ENCODE data around the gene CTDSPL.
"Not testable (repeated sequence)": the region's sequence is repeated elsewhere in the genome, so short reads cannot be mapped to it uniquely, and the experiment has no call there.

Gene CTDSPL

GRCh38 chr3:38026856-38027255 lies 165.2 kb downstream of the CTDSPL start:
- no peak for DNase-seq

- no peak for DNase-seq
Measured at GRCh38 chr3:38027466-38028465, 166.1 kb downstream of the CTDSPL start.

- no peak for DNase-seq
Measured at GRCh38 chr3:38028621-38029361, 167.1 kb downstream of the CTDSPL start.

GRCh38 chr3:38029400-38030125 lies 167.9 kb downstream of the CTDSPL start, which contains the start of gene PLCD1:
PLCD1 (minus strand) TSS chr3:38029642; CDS start chr3:38029539, 103 bp downstream.
- peak in 1 of 2 experiments; percentile 41 for DNase-seq

GRCh38 chr3:38030126-38031021 lies 168.7 kb downstream of the CTDSPL start:
- DNase-seq: no peak

GRCh38 chr3:38031022-38031994 lies 169.6 kb downstream of the CTDSPL start:
- DNase-seq: peak; percentile 46 to 61

GRCh38 chr3:38032328-38032865 lies 170.7 kb downstream of the CTDSPL start:
- no peak for DNase-seq

GRCh38 chr3:38033586-38033985 lies 171.9 kb downstream of the CTDSPL start:
- not testable (repeated sequence) for DNase-seq

All from activated T-cell treated with anti-CD3 and anti-CD28 coated beads, Interleukin-2, amount 50 U/mL, for 48 hours (primary cell).